Measurements from ENCODE around the gene NECTIN4.

NECTIN4 gene

GRCh38 chr1:161089251-161089924 is at the start of gene NECTIN4:
Gene NECTIN4 (minus strand): TSS chr1:161089558. CDS start chr1:161089296, 262 bp downstream.
- H3K4me3 ChIP-seq (ENCODE audit: low read depth, low read length): no peak within 1 kb of the TSS
- no peak within 1 kb of the TSS for H3K9ac ChIP-seq (ENCODE audit: low read depth, low read length)
- no peaks in the 10 kb centered on the region for H3K36me3 ChIP-seq (ENCODE audit: control insufficient read depth, insufficient read depth, low read length)
- peaks cover 6% of the 10 kb centered on the region for H3K4me1 ChIP-seq (ENCODE audit: control insufficient read depth, insufficient read depth, low read length)
- no peaks in the 10 kb centered on the region for H3K9me3 ChIP-seq (ENCODE audit: control insufficient read depth, insufficient read depth, low read length)
- no peaks in the 10 kb centered on the region for H3K27me3 ChIP-seq (ENCODE audit: control insufficient read depth, insufficient read depth, low read length)

DNA sequence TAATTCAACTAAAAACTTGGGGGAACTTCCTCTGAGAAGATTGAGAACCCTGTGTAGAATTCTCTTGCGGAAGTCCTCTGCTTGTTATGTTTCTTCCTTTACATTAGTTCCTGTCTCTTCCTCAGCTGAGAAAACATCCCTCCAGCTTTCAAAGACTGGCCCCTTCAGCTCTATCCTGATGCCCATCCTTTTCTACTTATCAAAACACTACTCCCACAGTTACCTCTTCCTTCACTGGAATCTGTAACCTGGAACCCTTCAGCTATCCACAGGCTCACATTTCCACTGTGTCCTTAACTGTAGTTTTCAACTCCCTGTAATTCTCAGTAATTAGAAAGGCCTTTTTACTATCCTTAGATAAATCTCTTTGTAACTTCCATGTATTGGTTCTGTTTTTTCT is 49.1 kb upstream of the NECTIN4 start:
- H3K4me1 ChIP-seq (ENCODE audit: control insufficient read depth, insufficient read depth, low read length): no peaks in the 10 kb centered on the region
- H3K36me3 ChIP-seq (ENCODE audit: control insufficient read depth, insufficient read depth, low read length): no peaks in the 10 kb centered on the region
- H3K9ac ChIP-seq (ENCODE audit: low read depth, low read length): no peak overlapping the region
- no peaks in the 10 kb centered on the region for H3K27me3 ChIP-seq (ENCODE audit: control insufficient read depth, insufficient read depth, low read length)
- no peaks in the 10 kb centered on the region for H3K9me3 ChIP-seq (ENCODE audit: control insufficient read depth, insufficient read depth, low read length)
- no peak overlapping the region for H3K4me3 ChIP-seq (ENCODE audit: low read depth, low read length)

- Histone ChIP-seq H3K4me3 (ENCODE audit: low read depth, low read length) (no peak overlapping the region), H3K9ac (ENCODE audit: low read depth, low read length) (no peak overlapping the region), H3K4me1 (ENCODE audit: control insufficient read depth, insufficient read depth, low read length) (no peaks in the 10 kb centered on the region)
These were observed 48.5 kb upstream of the NECTIN4 start for GRCh38 chr1:161137881-161138280.

GRCh38 chr1:161133220-161133740 is 43.9 kb upstream of the NECTIN4 start:
- H3K9me3 ChIP-seq (ENCODE audit: control insufficient read depth, insufficient read depth, low read length): no peaks in the 10 kb centered on the region
- H3K36me3 ChIP-seq (ENCODE audit: control insufficient read depth, insufficient read depth, low read length): no peaks in the 10 kb centered on the region
- no peaks in the 10 kb centered on the region for H3K27me3 ChIP-seq (ENCODE audit: control insufficient read depth, insufficient read depth, low read length)
- peak overlapping the region; percentile 91 for H3K9ac ChIP-seq (ENCODE audit: low read depth, low read length)
- peaks cover 6% of the 10 kb centered on the region for H3K4me1 ChIP-seq (ENCODE audit: control insufficient read depth, insufficient read depth, low read length)
- peak overlapping the region; percentile 72 for H3K4me3 ChIP-seq (ENCODE audit: low read depth, low read length)

More at GRCh38 chr1:161137881-161138280, 48.5 kb upstream of the NECTIN4 start:
- no peaks in the 10 kb centered on the region for H3K9me3 ChIP-seq (ENCODE audit: control insufficient read depth, insufficient read depth, low read length)
- H3K36me3 ChIP-seq (ENCODE audit: control insufficient read depth, insufficient read depth, low read length): no peaks in the 10 kb centered on the region
- no peaks in the 10 kb centered on the region for H3K27me3 ChIP-seq (ENCODE audit: control insufficient read depth, insufficient read depth, low read length)

DNA sequence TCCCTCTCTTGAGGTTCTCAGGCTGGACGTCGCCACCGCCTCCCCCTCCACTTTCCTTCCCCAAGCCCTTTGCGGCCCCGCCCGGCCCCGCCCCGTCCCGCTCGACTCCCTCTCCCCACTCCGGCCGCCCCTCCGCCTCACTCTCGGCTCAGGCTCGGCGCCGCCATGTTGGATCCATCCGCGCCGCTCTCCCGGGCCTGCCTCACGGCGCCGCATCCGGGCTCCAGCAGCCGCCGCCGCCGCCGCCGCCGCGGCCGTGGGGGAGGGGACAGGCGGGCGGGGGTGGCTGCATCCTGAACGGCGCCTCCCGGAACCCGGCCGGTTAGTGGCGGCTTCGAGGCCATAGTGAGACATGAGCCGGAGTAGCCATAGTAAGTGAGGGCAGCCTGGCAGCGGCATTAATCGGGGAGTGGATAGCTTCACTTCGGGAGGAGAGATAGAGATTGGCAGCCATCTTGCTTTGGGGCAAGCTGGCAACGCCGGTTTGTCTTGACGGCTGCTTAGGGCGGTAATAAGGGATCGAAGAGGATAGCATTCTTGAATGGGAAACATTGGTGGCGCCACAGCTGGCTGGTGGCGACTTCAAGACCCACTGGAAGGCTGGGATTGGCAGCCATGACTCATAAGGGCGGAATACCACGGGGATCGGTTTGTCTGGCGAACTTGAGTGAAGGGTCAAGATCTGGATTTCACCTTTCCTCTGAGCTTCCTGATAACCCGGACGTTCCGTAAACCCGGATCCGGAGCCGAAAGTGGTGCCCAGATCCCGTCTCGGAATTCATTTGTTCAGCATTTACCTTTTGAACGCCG is 43.3 kb upstream of the NECTIN4 start, which contains the start of gene DEDD:
DEDD (minus strand) TSS at position 258 of the 810 bp plus-strand sequence. CDS start 8,205 bp downstream, outside the sequence.
- Histone ChIP-seq H3K9me3 (ENCODE audit: control insufficient read depth, insufficient read depth, low read length) (no peaks in the 10 kb centered on the region), H3K4me3 (ENCODE audit: low read depth, low read length) (peak within 1 kb of the TSS; percentile 72), H3K9ac (ENCODE audit: low read depth, low read length) (peak within 1 kb of the TSS; percentile 91), H3K36me3 (ENCODE audit: control insufficient read depth, insufficient read depth, low read length) (no peaks in the 10 kb centered on the region), H3K27me3 (ENCODE audit: control insufficient read depth, insufficient read depth, low read length) (no peaks in the 10 kb centered on the region), H3K4me1 (ENCODE audit: control insufficient read depth, insufficient read depth, low read length) (peaks cover 6% of the 10 kb centered on the region)

DNA sequence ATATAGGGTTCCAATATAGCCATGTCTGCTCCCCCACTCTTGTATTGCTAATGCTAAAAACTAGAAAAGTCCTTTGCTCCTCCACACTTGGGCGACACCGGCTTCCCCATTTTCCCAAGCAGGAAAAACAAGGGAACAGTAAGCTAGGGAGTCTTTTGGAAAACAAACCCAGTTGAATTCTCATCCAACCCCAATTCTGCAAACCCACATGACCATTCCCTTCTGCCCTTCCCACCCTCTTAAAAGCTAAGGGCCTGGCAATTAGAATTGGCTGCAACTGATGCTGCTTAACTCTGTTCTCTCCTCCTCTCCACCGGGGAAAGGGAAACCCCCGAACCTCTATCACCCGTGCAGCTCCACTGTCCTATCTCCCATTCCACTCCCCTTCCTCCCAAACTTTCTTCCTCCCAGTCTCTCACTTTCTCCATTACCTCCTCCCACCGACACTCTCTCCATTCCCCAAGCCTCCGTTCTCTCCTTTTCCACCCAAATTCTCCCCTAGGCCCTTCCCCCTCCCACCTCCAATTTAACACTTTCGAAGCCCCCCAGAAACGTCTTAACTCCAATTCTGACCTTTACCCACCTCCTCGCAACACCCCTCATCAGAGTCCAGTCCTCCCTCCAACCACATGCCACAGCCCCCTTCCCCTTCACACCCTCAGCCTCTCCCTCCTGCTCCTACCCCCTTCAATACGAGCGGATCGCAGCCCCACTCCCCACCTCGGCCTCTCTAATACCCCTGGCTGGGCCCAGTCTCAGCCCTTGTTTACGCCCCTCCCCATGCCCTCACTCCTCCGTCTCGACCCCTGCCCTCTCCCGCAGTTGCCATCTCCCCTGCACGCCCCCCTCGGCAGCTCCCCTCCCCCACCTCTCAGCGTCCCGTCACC is 42.4 kb upstream of the NECTIN4 start:
- peaks cover 6% of the 10 kb centered on the region for H3K4me1 ChIP-seq (ENCODE audit: control insufficient read depth, insufficient read depth, low read length)
- H3K9ac ChIP-seq (ENCODE audit: low read depth, low read length): peak overlapping the region; percentile 67
- H3K36me3 ChIP-seq (ENCODE audit: control insufficient read depth, insufficient read depth, low read length): no peaks in the 10 kb centered on the region
- H3K27me3 ChIP-seq (ENCODE audit: control insufficient read depth, insufficient read depth, low read length): no peaks in the 10 kb centered on the region
- no peaks in the 10 kb centered on the region for H3K9me3 ChIP-seq (ENCODE audit: control insufficient read depth, insufficient read depth, low read length)
- peak overlapping the region; percentile 72 for H3K4me3 ChIP-seq (ENCODE audit: low read depth, low read length)

- Histone ChIP-seq H3K27me3 (ENCODE audit: control insufficient read depth, insufficient read depth, low read length) (no peaks in the 10 kb centered on the region), H3K9ac (ENCODE audit: low read depth, low read length) (no peak overlapping the region), H3K9me3 (ENCODE audit: control insufficient read depth, insufficient read depth, low read length) (no peaks in the 10 kb centered on the region), H3K4me3 (ENCODE audit: low read depth, low read length) (peak overlapping the region; percentile 72), H3K36me3 (ENCODE audit: control insufficient read depth, insufficient read depth, low read length) (no peaks in the 10 kb centered on the region), H3K4me1 (ENCODE audit: control insufficient read depth, insufficient read depth, low read length) (peaks cover 6% of the 10 kb centered on the region)
These were observed 40.9 kb upstream of the NECTIN4 start for GRCh38 chr1:161130266-161130665.

GRCh38 chr1:161128591-161129420 is 39.4 kb upstream of the NECTIN4 start:
- Histone ChIP-seq H3K36me3 (ENCODE audit: control insufficient read depth, insufficient read depth, low read length) (peaks cover 6% of the 10 kb centered on the region), H3K4me1 (ENCODE audit: control insufficient read depth, insufficient read depth, low read length) (peaks cover 6% of the 10 kb centered on the region)

DNA sequence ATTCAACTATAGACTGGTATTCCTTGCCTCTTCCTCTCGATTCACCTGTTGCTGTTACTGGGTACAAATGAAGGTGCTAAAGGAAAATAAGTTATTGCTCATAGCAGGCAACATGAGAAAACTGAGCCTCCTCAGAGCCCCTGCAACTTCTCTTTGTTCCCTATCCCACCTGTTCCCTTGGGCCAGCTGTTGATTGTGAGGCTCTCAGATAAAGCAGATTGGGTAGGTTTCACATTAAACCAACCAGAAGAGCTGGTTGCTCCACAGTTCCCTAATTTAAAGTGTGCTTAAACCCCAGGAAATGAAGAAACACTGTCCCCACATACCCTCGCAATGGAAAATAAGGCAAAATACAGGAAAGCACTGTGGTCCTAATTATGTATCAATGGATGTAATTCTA is 38.3 kb upstream of the NECTIN4 start:
- no peaks in the 10 kb centered on the region for H3K27me3 ChIP-seq (ENCODE audit: control insufficient read depth, insufficient read depth, low read length)
- peaks cover 12% of the 10 kb centered on the region for H3K36me3 ChIP-seq (ENCODE audit: control insufficient read depth, insufficient read depth, low read length)
- no peak overlapping the region for H3K4me3 ChIP-seq (ENCODE audit: low read depth, low read length)
- no peaks in the 10 kb centered on the region for H3K9me3 ChIP-seq (ENCODE audit: control insufficient read depth, insufficient read depth, low read length)
- H3K9ac ChIP-seq (ENCODE audit: low read depth, low read length): no peak overlapping the region
- H3K4me1 ChIP-seq (ENCODE audit: control insufficient read depth, insufficient read depth, low read length): peaks cover 6% of the 10 kb centered on the region

More at GRCh38 chr1:161128591-161129420, 39.4 kb upstream of the NECTIN4 start:
- no peaks in the 10 kb centered on the region for H3K9me3 ChIP-seq (ENCODE audit: control insufficient read depth, insufficient read depth, low read length)
- H3K9ac ChIP-seq (ENCODE audit: low read depth, low read length): no peak overlapping the region
- no peak overlapping the region for H3K4me3 ChIP-seq (ENCODE audit: low read depth, low read length)
- no peaks in the 10 kb centered on the region for H3K27me3 ChIP-seq (ENCODE audit: control insufficient read depth, insufficient read depth, low read length)

- Histone ChIP-seq H3K27me3 (ENCODE audit: control insufficient read depth, insufficient read depth, low read length) (no peaks in the 10 kb centered on the region), H3K9ac (ENCODE audit: low read depth, low read length) (no peak overlapping the region), H3K4me1 (ENCODE audit: control insufficient read depth, insufficient read depth, low read length) (peaks cover 11% of the 10 kb centered on the region), H3K36me3 (ENCODE audit: control insufficient read depth, insufficient read depth, low read length) (peaks cover 32% of the 10 kb centered on the region), H3K9me3 (ENCODE audit: control insufficient read depth, insufficient read depth, low read length) (no peaks in the 10 kb centered on the region), H3K4me3 (ENCODE audit: low read depth, low read length) (no peak overlapping the region)
These were observed 33.6 kb upstream of the NECTIN4 start for GRCh38 chr1:161122967-161123366.

All from iPS-15b (cell line).